ENCODE results near the gene EDC4. TPM values are rescaled to one million over a fixed set of nuclear protein-coding genes. Genes with fewer than 3 reads are reported as not detected.

EDC4 gene
- total and polyA plus RNA-seq, 8 donors: 22.0 to 141 (median 42.0) TPM

DNA sequence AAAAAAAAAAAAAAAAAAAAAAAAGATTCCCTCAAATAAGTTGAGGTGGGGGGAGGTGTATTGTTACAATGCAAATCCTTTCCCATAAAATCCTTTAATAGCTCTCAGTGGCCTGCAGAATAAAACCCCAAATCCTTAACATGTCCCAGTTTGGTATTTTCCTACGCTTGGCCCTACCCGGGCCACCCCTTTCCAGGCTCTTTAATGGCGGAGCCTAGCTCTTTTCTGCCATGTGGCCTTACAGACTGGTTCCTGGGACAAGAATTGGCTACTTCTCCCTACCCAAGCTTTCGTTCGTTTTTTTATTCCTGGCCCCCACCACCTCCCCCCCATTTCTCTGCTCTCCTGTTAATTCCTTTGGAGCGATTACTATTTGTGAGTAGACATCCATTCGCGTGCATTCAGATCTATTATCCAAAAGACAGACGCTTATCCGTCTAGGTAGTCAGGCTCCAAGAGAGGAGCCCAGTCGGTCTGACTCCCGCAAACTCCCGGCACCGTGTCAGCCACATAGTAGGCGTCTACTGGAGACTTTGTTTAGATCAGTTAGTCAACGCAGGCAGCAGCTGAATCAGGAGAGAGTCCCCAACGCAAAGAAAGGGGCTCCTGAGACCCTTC lies 31.5 kb upstream of the EDC4 start:
- WGBS, 5 donors: 35 to 48% (median 43%) methylated on average over 17 of the region's 17 CpGs
- no peaks in the 10 kb centered on the region for H3K9me3 ChIP-seq
- H3K36me3 ChIP-seq: no peaks in the 10 kb centered on the region
- TF ChIP-seq POLR2A (IDR thresholded peaks at IDR 0.05) (no peak), EP300 (IDR thresholded peaks at IDR 0.05) (no peak), POLR2AphosphoS5 (IDR thresholded peaks at IDR 0.05) (no peak)
- TF ChIP-seq, protein P1, sequence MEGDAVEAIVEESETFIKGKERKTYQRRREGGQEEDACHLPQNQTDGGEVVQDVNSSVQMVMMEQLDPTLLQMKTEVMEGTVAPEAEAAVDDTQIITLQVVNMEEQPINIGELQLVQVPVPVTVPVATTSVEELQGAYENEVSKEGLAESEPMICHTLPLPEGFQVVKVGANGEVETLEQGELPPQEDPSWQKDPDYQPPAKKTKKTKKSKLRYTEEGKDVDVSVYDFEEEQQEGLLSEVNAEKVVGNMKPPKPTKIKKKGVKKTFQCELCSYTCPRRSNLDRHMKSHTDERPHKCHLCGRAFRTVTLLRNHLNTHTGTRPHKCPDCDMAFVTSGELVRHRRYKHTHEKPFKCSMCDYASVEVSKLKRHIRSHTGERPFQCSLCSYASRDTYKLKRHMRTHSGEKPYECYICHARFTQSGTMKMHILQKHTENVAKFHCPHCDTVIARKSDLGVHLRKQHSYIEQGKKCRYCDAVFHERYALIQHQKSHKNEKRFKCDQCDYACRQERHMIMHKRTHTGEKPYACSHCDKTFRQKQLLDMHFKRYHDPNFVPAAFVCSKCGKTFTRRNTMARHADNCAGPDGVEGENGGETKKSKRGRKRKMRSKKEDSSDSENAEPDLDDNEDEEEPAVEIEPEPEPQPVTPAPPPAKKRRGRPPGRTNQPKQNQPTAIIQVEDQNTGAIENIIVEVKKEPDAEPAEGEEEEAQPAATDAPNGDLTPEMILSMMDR (IDR thresholded peaks at IDR 0.05): no peak
- H3K27ac ChIP-seq: peak overlapping the region; percentile 98 to 100 (median 99)
- no peaks in the 10 kb centered on the region for H3K27me3 ChIP-seq
- peaks cover 31 to 46% (median 45%) of the 10 kb centered on the region in 4 donors for H3K4me1 ChIP-seq
- peak overlapping the region; percentile 65 to 81 (median 78) for H3K4me3 ChIP-seq
- DNase-seq: no peak
- intact Hi-C loops (cut with DNase I; ENCODE audit: low total_unique reads): no loop called here

DNA sequence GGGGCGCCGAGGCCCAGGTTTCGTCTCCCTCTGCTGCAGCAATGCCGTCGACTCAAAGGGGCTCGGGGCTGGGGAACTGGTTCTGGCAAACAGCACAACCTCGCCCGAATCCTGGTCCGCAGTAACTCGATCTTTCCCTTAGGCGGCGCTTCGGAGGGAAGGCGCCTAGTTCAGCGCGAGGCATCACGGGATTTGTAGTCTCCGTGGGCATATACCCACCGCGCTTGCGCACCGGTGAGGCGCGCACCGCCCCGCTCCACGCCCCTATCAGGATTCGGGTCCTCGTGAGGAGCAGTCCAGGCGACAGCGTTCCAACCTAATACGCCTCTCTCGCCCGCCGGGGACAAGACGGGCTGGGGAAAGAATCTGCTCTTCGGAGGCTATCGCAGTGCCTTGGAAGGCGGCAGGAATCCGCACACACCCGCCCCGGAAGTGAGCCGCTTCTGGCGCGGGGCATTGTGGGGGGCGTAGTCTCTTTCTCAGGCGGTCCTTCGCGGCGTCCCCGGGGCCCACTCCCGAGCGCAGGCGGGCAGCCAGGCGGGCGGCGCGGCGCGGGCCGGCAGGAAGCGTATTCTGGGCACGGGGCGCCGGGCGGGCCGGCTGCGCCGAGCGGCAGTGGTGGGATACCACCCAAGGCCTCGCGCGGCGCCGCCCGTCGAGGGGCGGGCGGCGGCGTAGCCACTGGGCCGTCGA lies 30.9 kb upstream of the EDC4 start, which contains the start of gene THAP11:
Gene THAP11, plus strand, starts transcription at position 505 of the 693 bp plus-strand sequence. CDS start 235 bp downstream, outside the sequence.
- Histone ChIP-seq H3K4me1 (peaks cover 31 to 47% (median 45%) of the 10 kb centered on the region in 4 donors), H3K27ac (peak within 1 kb of the TSS; percentile 98 to 100 (median 99)), H3K4me3 (peak within 1 kb of the TSS; percentile 65 to 81 (median 78)), H3K9me3 (no peaks in the 10 kb centered on the region), H3K36me3 (no peaks in the 10 kb centered on the region), H3K27me3 (no peaks in the 10 kb centered on the region)
- TF ChIP-seq POLR2A (IDR thresholded peaks at IDR 0.05) (no peak), POLR2AphosphoS5 (IDR thresholded peaks at IDR 0.05) (peak; percentile 19 to 78 (median 68))
- TF ChIP-seq, protein P1 (IDR thresholded peaks at IDR 0.05): peak in 5 of 7 experiments; percentile 83 to 95 (median 90)
- DNase-seq: peak; percentile 96 to 98
- intact Hi-C loops (cut with DNase I; ENCODE audit: low total_unique reads): no loop called here
- 0% methylated on average over 10 to 83 of the region's 83 CpGs for WGBS, 5 donors

DNA sequence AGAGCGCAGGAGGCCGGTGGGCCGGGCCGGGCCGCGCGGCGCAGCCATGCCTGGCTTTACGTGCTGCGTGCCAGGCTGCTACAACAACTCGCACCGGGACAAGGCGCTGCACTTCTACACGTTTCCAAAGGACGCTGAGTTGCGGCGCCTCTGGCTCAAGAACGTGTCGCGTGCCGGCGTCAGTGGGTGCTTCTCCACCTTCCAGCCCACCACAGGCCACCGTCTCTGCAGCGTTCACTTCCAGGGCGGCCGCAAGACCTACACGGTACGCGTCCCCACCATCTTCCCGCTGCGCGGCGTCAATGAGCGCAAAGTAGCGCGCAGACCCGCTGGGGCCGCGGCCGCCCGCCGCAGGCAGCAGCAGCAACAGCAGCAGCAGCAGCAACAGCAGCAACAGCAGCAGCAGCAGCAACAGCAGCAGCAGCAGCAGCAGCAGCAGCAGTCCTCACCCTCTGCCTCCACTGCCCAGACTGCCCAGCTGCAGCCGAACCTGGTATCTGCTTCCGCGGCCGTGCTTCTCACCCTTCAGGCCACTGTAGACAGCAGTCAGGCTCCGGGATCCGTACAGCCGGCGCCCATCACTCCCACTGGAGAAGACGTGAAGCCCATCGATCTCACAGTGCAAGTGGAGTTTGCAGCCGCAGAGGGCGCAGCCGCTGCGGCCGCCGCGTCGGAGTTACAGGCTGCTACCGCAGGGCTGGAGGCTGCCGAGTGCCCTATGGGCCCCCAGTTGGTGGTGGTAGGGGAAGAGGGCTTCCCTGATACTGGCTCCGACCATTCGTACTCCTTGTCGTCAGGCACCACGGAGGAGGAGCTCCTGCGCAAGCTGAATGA lies 30.1 kb upstream of the EDC4 start:
- peak overlapping the region; percentile 65 to 81 (median 78) for H3K4me3 ChIP-seq
- peak; percentile 49 to 83 for DNase-seq
- peak overlapping the region; percentile 98 to 100 (median 99) for H3K27ac ChIP-seq
- no peak for TF ChIP-seq POLR2AphosphoS5 (IDR thresholded peaks at IDR 0.05)
- TF ChIP-seq, protein P1 (IDR thresholded peaks at IDR 0.05): peak in 1 of 7 experiments; percentile 9
- TF ChIP-seq EP300 (IDR thresholded peaks at IDR 0.05): no peak
- no peak for TF ChIP-seq POLR2A (IDR thresholded peaks at IDR 0.05)
- H3K9me3 ChIP-seq: no peaks in the 10 kb centered on the region
- 0 to 2% (median 0%) methylated on average over 25 to 67 of the region's 67 CpGs for WGBS, 5 donors
- H3K36me3 ChIP-seq: no peaks in the 10 kb centered on the region
- intact Hi-C loops (cut with DNase I; ENCODE audit: low total_unique reads): no loop called here
- H3K4me1 ChIP-seq: peaks cover 35 to 54% (median 49%) of the 10 kb centered on the region in 4 donors
- no peaks in the 10 kb centered on the region for H3K27me3 ChIP-seq

DNA sequence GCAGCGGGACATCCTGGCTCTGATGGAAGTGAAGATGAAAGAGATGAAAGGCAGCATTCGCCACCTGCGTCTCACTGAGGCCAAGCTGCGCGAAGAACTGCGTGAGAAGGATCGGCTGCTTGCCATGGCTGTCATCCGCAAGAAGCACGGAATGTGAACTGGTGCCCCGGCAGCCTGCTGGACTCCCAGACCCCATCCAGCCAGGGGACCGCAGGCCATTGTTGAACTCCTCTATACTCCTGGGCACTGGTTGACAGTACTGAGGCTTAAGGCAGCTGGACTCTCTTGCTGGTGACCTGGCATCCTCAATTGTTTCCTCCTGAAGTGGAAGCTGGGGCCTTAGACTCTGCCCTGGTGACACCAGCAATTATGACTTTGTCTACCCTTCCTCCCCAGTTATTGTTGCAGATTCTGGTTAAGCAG lies 29.5 kb upstream of the EDC4 start:
- intact Hi-C loops (cut with DNase I; ENCODE audit: low total_unique reads): no loop called here
- H3K9me3 ChIP-seq: no peaks in the 10 kb centered on the region
- H3K27me3 ChIP-seq: no peaks in the 10 kb centered on the region
- no peaks in the 10 kb centered on the region for H3K36me3 ChIP-seq
- DNase-seq: no peak
- H3K27ac ChIP-seq: peak overlapping the region; percentile 98 to 100 (median 99)
- H3K4me3 ChIP-seq: peak overlapping the region; percentile 65 to 81 (median 78)
- H3K4me1 ChIP-seq: peaks cover 41 to 60% (median 56%) of the 10 kb centered on the region in 4 donors
- WGBS, 5 donors: 3 to 19% (median 12%) methylated on average over 11 of the region's 11 CpGs
- TF ChIP-seq POLR2A (IDR thresholded peaks at IDR 0.05) (no peak), EP300 (IDR thresholded peaks at IDR 0.05) (no peak), POLR2AphosphoS5 (IDR thresholded peaks at IDR 0.05) (no peak)
- TF ChIP-seq, protein P1 (IDR thresholded peaks at IDR 0.05): no peak

Data from stomach (tissue), 9 donors.